AG09319 (cell line): ENCODE data around the gene SYT4.

Source experiments
- DNase-seq: peaks from one replicate; pipeline ENCODE4 v3.0.0-alpha.2; 2010; ENCODE audit warnings: low read depth; ENCODE audit errors: extremely low read depth
- TF ChIP-seq, protein P1 (sequence below): IDR thresholded peaks from 2 replicates; pipeline ENCODE4 v1.5.1; 2011; ENCODE audit warnings: low read depth, mild to moderate bottlenecking, inconsistent platforms, low read length, moderate library complexity

The SYT4 gene

GRCh38 chr18:43265465-43265864 lies 11.8 kb downstream of the SYT4 start:
- DNase-seq: no peak
- TF ChIP-seq, protein P1, sequence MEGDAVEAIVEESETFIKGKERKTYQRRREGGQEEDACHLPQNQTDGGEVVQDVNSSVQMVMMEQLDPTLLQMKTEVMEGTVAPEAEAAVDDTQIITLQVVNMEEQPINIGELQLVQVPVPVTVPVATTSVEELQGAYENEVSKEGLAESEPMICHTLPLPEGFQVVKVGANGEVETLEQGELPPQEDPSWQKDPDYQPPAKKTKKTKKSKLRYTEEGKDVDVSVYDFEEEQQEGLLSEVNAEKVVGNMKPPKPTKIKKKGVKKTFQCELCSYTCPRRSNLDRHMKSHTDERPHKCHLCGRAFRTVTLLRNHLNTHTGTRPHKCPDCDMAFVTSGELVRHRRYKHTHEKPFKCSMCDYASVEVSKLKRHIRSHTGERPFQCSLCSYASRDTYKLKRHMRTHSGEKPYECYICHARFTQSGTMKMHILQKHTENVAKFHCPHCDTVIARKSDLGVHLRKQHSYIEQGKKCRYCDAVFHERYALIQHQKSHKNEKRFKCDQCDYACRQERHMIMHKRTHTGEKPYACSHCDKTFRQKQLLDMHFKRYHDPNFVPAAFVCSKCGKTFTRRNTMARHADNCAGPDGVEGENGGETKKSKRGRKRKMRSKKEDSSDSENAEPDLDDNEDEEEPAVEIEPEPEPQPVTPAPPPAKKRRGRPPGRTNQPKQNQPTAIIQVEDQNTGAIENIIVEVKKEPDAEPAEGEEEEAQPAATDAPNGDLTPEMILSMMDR: no peak

GRCh38 chr18:43248610-43249249 lies 28.6 kb downstream of the SYT4 start:
- DNase-seq: no peak
- TF ChIP-seq, protein P1: no peak

DNA sequence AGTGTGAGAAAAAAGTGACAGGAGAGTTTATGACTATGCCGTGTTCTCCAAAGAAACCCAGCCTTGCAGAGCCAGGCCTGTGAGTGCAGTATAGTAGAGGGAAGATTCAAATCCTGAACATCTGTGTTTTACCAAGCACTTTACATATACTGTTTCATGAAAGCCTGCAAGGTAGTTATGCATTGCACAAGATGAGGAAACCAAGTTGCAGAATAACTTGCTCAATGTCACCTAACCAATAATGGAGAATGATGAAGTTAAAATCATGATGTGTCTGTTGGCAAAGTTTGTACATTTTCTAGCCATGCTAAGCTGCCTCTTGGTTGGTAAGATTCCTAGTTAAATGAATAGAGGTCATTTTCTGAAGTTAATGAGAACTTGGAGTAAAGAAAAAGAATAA lies 29.3 kb downstream of the SYT4 start:
- DNase-seq: no peak
- TF ChIP-seq, protein P1: no peak

GRCh38 chr18:43238429-43238828 lies 38.9 kb downstream of the SYT4 start:
- TF ChIP-seq, protein P1: no peak
- no peak for DNase-seq

DNA sequence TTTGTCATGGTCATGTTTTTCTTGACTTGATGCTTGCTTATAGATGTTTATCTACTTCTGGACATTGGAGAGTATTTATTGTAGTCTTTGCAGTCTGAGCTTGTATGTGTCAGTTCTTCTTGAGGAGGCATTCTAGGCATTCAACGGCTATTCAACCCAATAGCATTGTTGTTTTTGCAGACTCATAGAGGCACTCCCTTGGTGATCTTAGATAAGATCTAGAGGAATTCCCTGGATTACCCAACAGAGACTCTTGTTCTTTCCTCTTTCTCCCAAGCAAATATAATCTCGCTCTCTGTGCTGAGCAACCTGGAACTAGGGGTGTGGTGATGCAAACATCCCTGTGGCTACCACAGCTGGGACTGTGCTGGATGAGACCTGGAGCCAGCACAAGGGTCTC lies 40.4 kb downstream of the SYT4 start:
- no peak for DNase-seq
- TF ChIP-seq, protein P1: no peak

GRCh38 chr18:43234889-43235288 lies 42.4 kb downstream of the SYT4 start:
- TF ChIP-seq, protein P1: no peak
- DNase-seq: no peak

- DNase-seq: no peak
- TF ChIP-seq, protein P1: no peak
Observed at GRCh38 chr18:43222501-43222900, 54.8 kb downstream of the SYT4 start.
